GM12878 (cell line): ENCODE data around the gene MAST1. TPM values are rescaled to one million over a fixed set of nuclear protein-coding genes. Genes with fewer than 3 reads are reported as not detected.

ENCODE experiments used
- ATF7 ChIP-seq: fragments of 450-650 bp; IDR thresholded peaks from 2 replicates; pipeline ENCODE4 v1.6.1; 2016; ENCODE audit warnings: low read depth, mild to moderate bottlenecking
- BACH1 ChIP-seq: fragments of 450-650 bp; IDR thresholded peaks from 2 replicates; pipeline ENCODE4 v1.6.1; 2017; ENCODE audit warnings: mild to moderate bottlenecking, borderline replicate concordance
- BCL11A ChIP-seq: IDR thresholded peaks from 2 replicates; pipeline ENCODE4 v1.6.1; 2011; ENCODE audit warnings: low read depth, low read length
- BHLHE40 ChIP-seq, 2 experiments: fragments of 450-650 bp in 1 of 2; IDR thresholded peaks; 2 replicates each; pipeline ENCODE4 v1.6.1; 2011 to 2017; ENCODE audit warnings: low read depth in 2 of 2, borderline replicate concordance in 1 of 2, improper control_type of control experiment in 1 of 2, low read length in 1 of 2, mild to moderate bottlenecking in 1 of 2
- EZH2 ChIP-seq: IDR thresholded peaks from 2 replicates; pipeline ENCODE4 v1.6.1; 2012; ENCODE audit warnings: low read depth, mild to moderate bottlenecking, control low read depth, inconsistent platforms, low read length, borderline replicate concordance; ENCODE audit not compliant: control insufficient read depth
- FOXK2 ChIP-seq: fragments of 450-650 bp; IDR thresholded peaks from 2 replicates; pipeline ENCODE4 v1.6.1; 2017; ENCODE audit warnings: mild to moderate bottlenecking, moderate library complexity
- HDGF ChIP-seq: fragments of 450-650 bp; IDR thresholded peaks from 2 replicates; pipeline ENCODE4 v1.6.1; 2016; ENCODE audit warnings: antibody characterized with exemption
- IKZF1 ChIP-seq: fragments of 450-650 bp; conservative IDR thresholded peaks from 2 replicates; pipeline ENCODE4 v1.6.1; 2017; ENCODE audit warnings: antibody characterized with exemption, mild to moderate bottlenecking
- JUNB ChIP-seq: IDR thresholded peaks from 2 replicates; pipeline ENCODE4 v1.6.1; 2016; ENCODE audit warnings: antibody characterized with exemption, mild to moderate bottlenecking
- MTA2 ChIP-seq: fragments of 450-650 bp; IDR thresholded peaks from 2 replicates; pipeline ENCODE4 v1.6.1; 2016; ENCODE audit warnings: low read depth, mild to moderate bottlenecking, moderate library complexity
- MTA3 ChIP-seq: IDR thresholded peaks from 2 replicates; pipeline ENCODE4 v1.6.1; 2012; ENCODE audit warnings: low read length, inconsistent platforms, borderline replicate concordance
- MYB ChIP-seq: fragments of 150-350 bp; IDR thresholded peaks from 2 replicates; pipeline ENCODE4 v1.6.1; 2014; ENCODE audit warnings: mild to moderate bottlenecking, low read depth, low read length, borderline replicate concordance
- NFIC ChIP-seq: IDR thresholded peaks from 2 replicates; pipeline ENCODE4 v1.6.1; 2012; ENCODE audit warnings: low read depth, mild to moderate bottlenecking, inconsistent platforms, low read length, moderate library complexity
- NR2F1 ChIP-seq: fragments of 450-650 bp; conservative IDR thresholded peaks from 2 replicates; pipeline ENCODE4 v1.6.1; 2017; ENCODE audit warnings: mild to moderate bottlenecking
- PAX5 ChIP-seq: IDR thresholded peaks from 2 replicates; pipeline ENCODE4 v1.6.1; 2011; ENCODE audit warnings: low read depth, low read length, borderline replicate concordance
- POLR2A ChIP-seq: IDR thresholded peaks from 2 replicates; pipeline ENCODE4 v1.6.1; 2011; ENCODE audit warnings: low read depth, mild to moderate bottlenecking, low read length
- POLR2AphosphoS2 ChIP-seq: IDR thresholded peaks from 2 replicates; pipeline ENCODE4 v1.6.1; 2011; ENCODE audit warnings: low read depth, mild to moderate bottlenecking, low read length, improper control_type of control experiment, moderate library complexity
- POU2F2 ChIP-seq: IDR thresholded peaks from 3 replicates; pipeline ENCODE4 v1.6.1; 2011; ENCODE audit warnings: low read depth, mild to moderate bottlenecking, low read length, borderline replicate concordance
- RAD21 ChIP-seq: IDR thresholded peaks from 2 replicates; pipeline ENCODE4 v1.6.1; 2011; ENCODE audit warnings: mild to moderate bottlenecking, low read depth, low read length, moderate library complexity; ENCODE audit not compliant: insufficient read depth
- RBBP5 ChIP-seq: fragments of 200-600 bp; sonication (generic); conservative IDR thresholded peaks from 2 replicates; pipeline ENCODE4 v1.6.1; 2016
- SIN3A ChIP-seq: IDR thresholded peaks from 2 replicates; pipeline ENCODE4 v1.6.1; 2012; ENCODE audit warnings: low read depth, low read length, improper control_type of control experiment
- SP1 ChIP-seq: IDR thresholded peaks from one replicate; pipeline ENCODE4 v1.6.1; 2011; ENCODE audit warnings: low read depth, low read length
- SREBF1 ChIP-seq: IDR thresholded peaks from 2 replicates; pipeline ENCODE4 v1.6.1; 2012; ENCODE audit warnings: mild to moderate bottlenecking, low read length
- SREBF2 ChIP-seq: IDR thresholded peaks from 2 replicates; pipeline ENCODE4 v1.6.1; 2012; ENCODE audit warnings: mild to moderate bottlenecking, low read length
- TARDBP ChIP-seq: IDR thresholded peaks from 2 replicates; pipeline ENCODE4 v1.6.1; 2016; ENCODE audit warnings: borderline replicate concordance
- TCF12 ChIP-seq: IDR thresholded peaks from 2 replicates; pipeline ENCODE4 v1.6.1; 2011; ENCODE audit warnings: low read depth, mild to moderate bottlenecking, low read length
- WRNIP1 ChIP-seq: IDR thresholded peaks from 2 replicates; pipeline ENCODE4 v1.6.1; 2011; ENCODE audit warnings: low read depth, low read length, improper control_type of control experiment, borderline replicate concordance
- ZBED1 ChIP-seq: IDR thresholded peaks from 2 replicates; pipeline ENCODE4 v1.6.1; 2016; ENCODE audit warnings: borderline replicate concordance
- ZNF217 ChIP-seq: fragments of 450-650 bp; IDR thresholded peaks from 2 replicates; pipeline ENCODE4 v1.6.1; 2017; ENCODE audit warnings: antibody characterized with exemption, mild to moderate bottlenecking
- ZNF274 ChIP-seq: IDR thresholded peaks from one replicate; pipeline ENCODE4 v1.8.0; 2011; ENCODE audit not compliant: insufficient read length, insufficient read depth
- ZNF384 ChIP-seq: IDR thresholded peaks from 2 replicates; pipeline ENCODE4 v1.6.1; 2012; ENCODE audit warnings: low read depth, mild to moderate bottlenecking, low read length, improper control_type of control experiment, borderline replicate concordance
- polyA plus RNA-seq, 11 experiments: library from polyadenylated mRNA; depleted of rRNA in 4 of 11; unstranded in 6 of 11; stranded (reverse) in 5 of 11; fragments of >200 nt; fragmentation: Nextera tagmentation in 4 of 11; fragmentation: Illumina TruSeq in 1 of 11; extraction: Ambion mirVana in 4 of 11; extraction: Trizol in 1 of 11; gene quantifications; 1 replicate in 1 of 11; 2 replicates in 10 of 11; pipeline versions ENCODE4 v1.2.1 to v1.2.3, GENCODE V29; 2011 to 2016; ENCODE audit warnings: inconsistent platforms in 2 of 11, missing spikeins in 2 of 11, low read depth in 1 of 11
- total RNA-seq, 4 experiments: library from RNA; depleted of rRNA in 3 of 4; stranded (reverse); fragments of >200 nt in 3 of 4; fragmentation: Illumina TruSeq in 1 of 4; extraction: Trizol in 1 of 4; gene quantifications; 2 replicates each; pipeline versions ENCODE4 v1.2.1 to v1.2.3, GENCODE V29; 2013 to 2021
- TF ChIP-seq, protein P1 (sequence below): IDR thresholded peaks from 2 replicates; pipeline ENCODE4 v1.6.1; 2012; ENCODE audit warnings: low read length, inconsistent platforms
- TF ChIP-seq, protein P2 (sequence below): fragments of 450-650 bp; IDR thresholded peaks from 2 replicates; pipeline ENCODE4 v1.6.1; 2017; ENCODE audit warnings: mild to moderate bottlenecking

MAST1 gene
- total and polyA plus RNA-seq, 10 of the 15 experiments (the other 5 are each of a cell fraction or from before 2014, with no cell fraction given): 0.08 to 0.79 (median 0.44) TPM; not detected in 1

GRCh38 chr19:12801466-12802266, 36.6 kb upstream of the MAST1 start, which contains the start of the genes PRDX2 and THSD8 (continued):
- no peak for TF ChIP-seq EZH2
- peak; percentile 73 for TF ChIP-seq SP1
- peak; percentile 83 for TF ChIP-seq IKZF1
- no peak for TF ChIP-seq WRNIP1
- no peak for TF ChIP-seq TARDBP
- peak; percentile 99 for TF ChIP-seq SREBF1
- no peak for TF ChIP-seq NFIC
- no peak for TF ChIP-seq MTA3
- TF ChIP-seq MTA2: no peak
- TF ChIP-seq NR2F1: peak; percentile 84; the same call in 1 of the 2 replicates
- no peak for TF ChIP-seq SREBF2
- peak; percentile 84; the same call in 2 of the 3 replicates for TF ChIP-seq POU2F2
- peak; percentile 97 for TF ChIP-seq FOXK2
- TF ChIP-seq MYB: no peak
- TF ChIP-seq RAD21: no peak
- no peak for TF ChIP-seq BCL11A
- no peak for TF ChIP-seq ZBED1
- TF ChIP-seq, protein P1, sequence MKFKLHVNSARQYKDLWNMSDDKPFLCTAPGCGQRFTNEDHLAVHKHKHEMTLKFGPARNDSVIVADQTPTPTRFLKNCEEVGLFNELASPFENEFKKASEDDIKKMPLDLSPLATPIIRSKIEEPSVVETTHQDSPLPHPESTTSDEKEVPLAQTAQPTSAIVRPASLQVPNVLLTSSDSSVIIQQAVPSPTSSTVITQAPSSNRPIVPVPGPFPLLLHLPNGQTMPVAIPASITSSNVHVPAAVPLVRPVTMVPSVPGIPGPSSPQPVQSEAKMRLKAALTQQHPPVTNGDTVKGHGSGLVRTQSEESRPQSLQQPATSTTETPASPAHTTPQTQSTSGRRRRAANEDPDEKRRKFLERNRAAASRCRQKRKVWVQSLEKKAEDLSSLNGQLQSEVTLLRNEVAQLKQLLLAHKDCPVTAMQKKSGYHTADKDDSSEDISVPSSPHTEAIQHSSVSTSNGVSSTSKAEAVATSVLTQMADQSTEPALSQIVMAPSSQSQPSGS: no peak
- TF ChIP-seq JUNB: no peak
- TF ChIP-seq ZNF217: 0 out of 2 replicates have a peak, but pooled peaks have one; percentile 29
- peak; percentile 98 to 99 for TF ChIP-seq BHLHE40 (IDR thresholded peaks at IDR 0.05; ENCODE audit: borderline replicate concordance in 1 of 2, low read depth in 2 of 2, low read length in 1 of 2)
- peak; percentile 74; the same call in 1 of the 2 replicates for TF ChIP-seq TCF12
- TF ChIP-seq POLR2A: peak; percentile 100
- peak; percentile 54; the same call in 1 of the 2 replicates for TF ChIP-seq SIN3A
- TF ChIP-seq RBBP5: no peak
- TF ChIP-seq, protein P2, sequence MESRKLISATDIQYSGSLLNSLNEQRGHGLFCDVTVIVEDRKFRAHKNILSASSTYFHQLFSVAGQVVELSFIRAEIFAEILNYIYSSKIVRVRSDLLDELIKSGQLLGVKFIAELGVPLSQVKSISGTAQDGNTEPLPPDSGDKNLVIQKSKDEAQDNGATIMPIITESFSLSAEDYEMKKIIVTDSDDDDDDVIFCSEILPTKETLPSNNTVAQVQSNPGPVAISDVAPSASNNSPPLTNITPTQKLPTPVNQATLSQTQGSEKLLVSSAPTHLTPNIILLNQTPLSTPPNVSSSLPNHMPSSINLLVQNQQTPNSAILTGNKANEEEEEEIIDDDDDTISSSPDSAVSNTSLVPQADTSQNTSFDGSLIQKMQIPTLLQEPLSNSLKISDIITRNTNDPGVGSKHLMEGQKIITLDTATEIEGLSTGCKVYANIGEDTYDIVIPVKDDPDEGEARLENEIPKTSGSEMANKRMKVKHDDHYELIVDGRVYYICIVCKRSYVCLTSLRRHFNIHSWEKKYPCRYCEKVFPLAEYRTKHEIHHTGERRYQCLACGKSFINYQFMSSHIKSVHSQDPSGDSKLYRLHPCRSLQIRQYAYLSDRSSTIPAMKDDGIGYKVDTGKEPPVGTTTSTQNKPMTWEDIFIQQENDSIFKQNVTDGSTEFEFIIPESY: no peak
- no peak for TF ChIP-seq ZNF274
- peak; percentile 67; the same call in 1 of the 2 replicates for TF ChIP-seq HDGF
- TF ChIP-seq BACH1: peak; percentile 88; the same call in 1 of the 2 replicates
- TF ChIP-seq ATF7: peak; percentile 92
- no peak for TF ChIP-seq ZNF384
- TF ChIP-seq PAX5: peak; percentile 51; the same call in 1 of the 2 replicates
- TF ChIP-seq POLR2AphosphoS2: peak; percentile 95
